GM19452 (cell line): ENCODE measurements around the gene OR10K1.
"Not testable (repeated sequence)": the region's sequence is repeated elsewhere in the genome, so short reads cannot be mapped to it uniquely, and the experiment has no call there.

ENCODE experiments used
- ATAC-seq: cut with Tn5 transposase; IDR thresholded peaks from one replicate; pipeline ENCODE4 v1.9.1; 2021; ENCODE audit not compliant: unreplicated experiment

OR10K1 gene, protein sequence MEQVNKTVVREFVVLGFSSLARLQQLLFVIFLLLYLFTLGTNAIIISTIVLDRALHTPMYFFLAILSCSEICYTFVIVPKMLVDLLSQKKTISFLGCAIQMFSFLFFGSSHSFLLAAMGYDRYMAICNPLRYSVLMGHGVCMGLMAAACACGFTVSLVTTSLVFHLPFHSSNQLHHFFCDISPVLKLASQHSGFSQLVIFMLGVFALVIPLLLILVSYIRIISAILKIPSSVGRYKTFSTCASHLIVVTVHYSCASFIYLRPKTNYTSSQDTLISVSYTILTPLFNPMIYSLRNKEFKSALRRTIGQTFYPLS

DNA sequence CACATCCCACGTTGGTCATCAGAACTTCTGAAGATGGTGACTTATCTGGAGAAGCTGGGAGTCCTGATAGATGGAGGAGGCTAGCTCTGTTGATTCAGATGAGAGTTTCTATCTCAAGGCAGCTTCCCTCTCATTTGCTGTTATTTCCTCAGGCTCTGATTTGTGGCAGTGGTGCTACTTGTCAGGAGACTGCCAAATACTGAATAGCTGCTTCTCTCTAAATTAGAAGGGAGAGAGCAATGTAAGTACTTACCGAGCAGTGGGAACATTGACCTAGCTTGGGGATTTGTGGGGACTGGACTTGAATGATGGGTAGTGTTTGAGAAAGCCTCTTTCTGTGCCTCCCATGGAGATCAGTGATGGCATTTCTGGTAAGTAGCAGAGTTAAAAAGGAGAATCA is at the start of gene OR10K1:
OR10K1 (plus strand) TSS at position 301 of the 400 bp plus-strand sequence. CDS start 3,728 bp downstream, outside the sequence.
- ATAC-seq: no peak

- no peak for ATAC-seq
These were observed 46.8 kb upstream of the OR10K1 start for GRCh38 chr1:158414651-158415345.

DNA sequence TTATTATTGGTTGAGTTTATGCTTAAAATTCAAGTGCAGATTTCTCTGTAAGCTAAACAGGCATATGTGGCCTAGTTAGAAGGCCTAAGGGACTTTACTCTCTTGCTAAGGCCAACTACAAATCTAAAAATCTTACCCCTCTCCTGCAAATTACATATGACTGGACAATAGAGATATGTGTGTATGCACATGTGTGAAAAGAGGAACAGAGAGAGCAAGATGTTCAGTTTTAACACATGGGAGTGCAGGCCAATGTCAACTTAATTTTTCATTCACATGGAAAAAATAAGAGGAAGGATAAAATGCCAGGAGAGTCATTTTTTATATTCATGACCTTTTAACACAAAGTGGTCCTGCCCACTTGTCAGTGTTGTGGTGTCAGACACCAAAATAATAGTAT is 44.0 kb upstream of the OR10K1 start:
- ATAC-seq: no peak

GRCh38 chr1:158422212-158422611 is 39.4 kb upstream of the OR10K1 start:
- no peak for ATAC-seq

DNA sequence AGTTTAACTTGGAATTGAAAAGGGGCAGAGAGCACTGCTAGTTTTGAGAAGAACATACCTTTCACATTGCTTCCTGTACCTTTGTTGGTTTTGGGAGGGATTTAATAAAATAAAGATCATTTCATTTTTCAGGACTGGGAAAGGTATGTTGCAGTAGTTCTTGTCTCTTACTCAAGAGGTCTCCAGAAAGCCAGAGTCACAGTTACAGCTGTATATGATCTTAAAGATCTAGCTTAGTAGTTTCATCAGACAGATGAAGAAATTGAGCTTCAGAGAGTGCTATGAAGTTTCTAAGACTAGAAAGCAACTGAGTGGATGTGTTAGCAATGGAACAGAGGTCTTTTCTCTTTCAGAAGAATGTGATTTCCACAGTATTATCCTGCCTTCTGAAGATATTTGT is 36.6 kb upstream of the OR10K1 start:
- no peak for ATAC-seq

GRCh38 chr1:158426137-158426536 is 35.5 kb upstream of the OR10K1 start, which contains the start of gene OR10K2:
OR10K2 (minus strand) TSS chr1:158426237; CDS start chr1:158420866, 5,371 bp downstream.
- no peak for ATAC-seq

GRCh38 chr1:158430163-158430562 is 31.5 kb upstream of the OR10K1 start:
- not testable (repeated sequence) for ATAC-seq

DNA sequence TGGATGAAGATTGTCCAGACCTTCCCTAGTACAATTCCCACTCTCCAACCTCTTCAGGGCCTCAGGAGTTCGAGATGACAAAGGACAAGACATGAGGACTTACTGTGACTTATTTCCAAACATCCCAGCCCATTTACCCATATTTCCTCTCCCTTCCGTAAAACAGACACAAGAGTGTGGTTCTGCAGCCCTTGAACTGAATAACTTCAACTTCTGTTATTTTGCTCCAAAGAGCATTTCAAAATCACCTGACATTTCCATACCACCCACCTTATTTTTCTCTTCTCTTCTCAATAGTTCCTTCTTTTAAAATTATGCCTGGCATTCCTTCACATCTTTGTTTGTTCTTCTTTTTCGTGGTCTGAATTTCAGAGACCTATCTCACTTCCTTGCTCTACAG is 26.9 kb upstream of the OR10K1 start:
- ATAC-seq: no peak

- ATAC-seq: no peak
These were observed 16.3 kb upstream of the OR10K1 start for GRCh38 chr1:158445376-158445775.

DNA sequence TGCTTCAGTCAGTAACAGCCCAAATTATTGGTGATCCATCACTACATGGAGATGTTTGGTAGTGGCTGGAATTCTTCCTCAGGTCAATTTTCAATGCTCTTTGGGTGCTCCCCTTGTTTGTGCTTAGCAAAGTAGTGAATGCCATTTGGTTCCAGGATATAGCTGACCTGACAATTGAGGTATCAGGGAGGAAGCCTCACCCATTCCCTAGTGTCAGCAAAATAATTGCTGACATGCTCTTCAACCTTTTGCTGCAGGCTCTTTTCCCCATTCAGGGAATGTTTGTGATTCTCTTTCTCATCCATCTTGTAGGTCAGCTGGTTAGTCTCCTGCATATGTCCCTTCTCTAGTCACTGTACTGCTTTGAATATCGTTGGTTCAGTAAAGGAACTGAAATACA is 7.1 kb upstream of the OR10K1 start:
- no peak for ATAC-seq

DNA sequence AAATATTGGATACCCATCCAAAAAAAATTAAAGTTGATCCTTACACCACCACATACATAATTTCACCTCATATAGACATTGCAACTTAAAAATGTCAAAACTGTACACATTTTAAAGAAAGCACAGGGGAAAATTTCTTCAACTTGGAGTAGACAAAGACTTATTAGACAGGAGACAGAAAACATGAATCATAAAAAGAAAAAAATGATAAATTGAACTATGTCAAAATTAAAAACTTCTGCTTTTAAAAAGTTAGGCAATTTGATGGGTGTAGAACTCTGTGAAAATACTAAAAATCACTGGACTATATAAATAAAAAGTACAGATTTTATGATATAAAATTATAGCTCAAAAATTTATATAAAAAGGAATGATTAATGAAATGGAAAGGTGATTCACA is 4.4 kb upstream of the OR10K1 start:
- ATAC-seq: no peak

GRCh38 chr1:158458263-158458662 is 3.4 kb upstream of the OR10K1 start:
- no peak for ATAC-seq

DNA sequence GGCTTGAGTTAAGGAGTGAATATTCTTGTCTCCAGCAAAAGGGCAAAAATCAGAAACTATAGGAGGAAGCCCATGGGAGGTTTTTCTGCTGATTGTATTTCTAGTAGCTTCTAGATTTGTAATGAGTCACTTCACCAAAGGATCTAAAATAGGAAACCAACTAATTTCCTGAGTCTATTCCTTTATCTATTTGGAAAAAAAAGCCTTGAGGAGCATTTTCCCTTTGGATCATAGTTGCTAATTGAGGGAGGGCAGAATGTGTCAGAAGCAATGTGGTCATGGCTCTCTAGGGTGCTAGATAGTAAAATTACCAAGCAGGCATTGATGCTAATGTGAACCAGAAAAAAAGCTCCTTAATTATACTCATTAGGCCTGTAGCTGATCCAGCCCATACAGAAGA is 10.3 kb downstream of the OR10K1 start, which contains the start of gene OR10R2:
OR10R2 (plus strand) TSS at position 301 of the 400 bp plus-strand sequence. CDS start 106 bp downstream, outside the sequence.
- no peak for ATAC-seq

- ATAC-seq: no peak
These were observed 23.8 kb downstream of the OR10K1 start for GRCh38 chr1:158485455-158485854.

DNA sequence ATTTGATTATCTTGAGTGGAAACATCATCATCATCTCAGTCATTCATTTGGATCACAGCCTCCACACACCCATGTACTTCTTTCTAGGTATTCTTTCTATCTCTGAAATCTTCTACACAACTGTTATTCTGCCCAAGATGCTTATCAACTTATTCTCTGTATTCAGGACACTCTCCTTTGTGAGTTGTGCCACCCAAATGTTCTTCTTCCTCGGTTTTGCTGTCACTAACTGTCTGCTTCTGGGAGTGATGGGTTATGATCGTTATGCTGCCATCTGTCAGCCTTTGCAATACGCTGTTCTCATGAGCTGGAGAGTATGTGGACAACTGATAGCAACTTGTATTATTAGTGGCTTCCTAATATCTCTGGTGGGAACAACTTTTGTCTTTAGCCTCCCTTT is 29.7 kb downstream of the OR10K1 start:
- no peak for ATAC-seq

DNA sequence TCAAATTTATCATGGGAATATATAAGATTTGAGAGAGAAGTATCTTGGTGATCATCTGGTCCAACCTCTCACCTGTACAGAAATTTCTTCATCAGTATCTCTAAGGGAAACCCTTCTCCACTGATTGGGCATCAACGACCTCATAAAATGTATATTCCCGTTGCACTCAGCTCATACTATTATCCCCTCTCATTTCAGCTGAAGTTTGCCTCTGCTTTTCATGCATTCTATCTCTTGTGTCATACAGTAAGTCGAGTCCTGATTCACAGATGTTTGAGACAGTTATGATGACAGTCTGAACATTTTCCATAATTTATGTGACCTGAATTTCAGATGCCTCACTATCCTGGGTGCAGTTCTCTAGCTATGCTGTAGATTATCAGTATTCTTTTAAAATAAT is 31.4 kb downstream of the OR10K1 start:
- no peak for ATAC-seq

- no peak for ATAC-seq
These were observed 33.2 kb downstream of the OR10K1 start for GRCh38 chr1:158494796-158495195.

DNA sequence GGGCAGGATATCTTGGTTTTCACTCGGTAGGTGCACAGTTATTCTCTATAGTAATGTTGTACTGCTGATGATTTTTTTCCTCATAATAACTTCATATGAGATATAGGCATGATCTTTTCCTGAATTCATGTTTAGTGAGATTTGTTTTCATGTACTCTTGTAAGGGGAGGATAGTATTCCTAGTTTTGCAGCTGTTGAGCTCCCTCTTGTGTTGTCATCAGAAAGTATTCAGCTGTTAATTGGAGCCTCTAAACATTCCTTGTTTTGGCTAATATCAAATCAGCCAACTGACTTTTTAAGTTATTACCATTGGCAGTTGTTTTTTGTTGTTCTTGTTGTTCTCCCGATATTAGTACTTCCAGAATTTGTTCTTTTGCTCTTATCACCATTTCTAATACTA is 34.7 kb downstream of the OR10K1 start:
- ATAC-seq: no peak

DNA sequence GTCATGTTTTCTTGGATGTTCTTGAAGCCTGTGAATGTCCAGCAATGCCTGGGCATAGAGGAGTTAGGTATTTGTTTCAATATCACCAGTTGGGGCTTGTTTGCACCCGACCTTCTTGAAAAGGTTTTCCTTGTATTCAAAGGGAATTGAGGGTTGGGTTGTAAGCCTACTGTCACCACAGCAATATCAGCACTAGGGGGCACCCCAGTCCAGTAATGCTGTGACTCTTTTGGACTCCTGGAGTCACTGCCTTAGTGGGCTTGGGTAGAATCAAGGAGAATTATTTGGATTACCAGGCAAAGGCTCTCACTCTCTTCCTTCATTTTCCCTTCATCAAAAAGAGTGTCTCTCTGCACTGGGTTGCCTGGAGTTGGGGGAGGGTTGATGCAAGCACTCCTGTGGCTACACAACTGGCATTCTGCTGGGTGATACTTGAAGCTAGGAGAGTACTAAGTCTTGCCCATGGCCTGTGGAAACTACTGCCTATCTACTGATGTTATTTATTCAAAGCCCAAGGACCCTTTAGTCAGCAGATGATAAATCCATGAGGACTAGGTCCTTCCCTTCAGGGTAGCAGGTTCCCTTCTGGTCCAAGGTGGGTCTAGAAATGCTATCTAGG is 44.8 kb downstream of the OR10K1 start:
- ATAC-seq: no peak

DNA sequence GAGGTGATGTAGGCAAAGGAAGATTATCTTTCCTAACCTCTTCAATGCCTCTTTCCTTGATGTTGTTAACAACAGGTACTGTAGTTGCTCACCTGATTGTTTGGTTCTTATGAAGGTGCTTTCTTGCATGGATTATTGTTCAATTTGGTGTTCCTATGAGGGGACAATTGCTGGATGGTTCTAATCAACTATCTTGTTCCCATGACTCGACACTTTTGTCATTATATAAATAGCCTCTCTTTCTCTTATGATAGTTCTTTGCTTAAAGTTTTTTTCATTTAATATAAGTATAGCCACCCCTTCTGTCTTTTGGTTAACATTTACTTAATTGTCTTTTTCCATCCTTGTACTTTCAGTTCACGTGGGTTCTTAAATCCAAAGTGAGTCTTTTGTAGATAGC is 45.9 kb downstream of the OR10K1 start:
- ATAC-seq: no peak

DNA sequence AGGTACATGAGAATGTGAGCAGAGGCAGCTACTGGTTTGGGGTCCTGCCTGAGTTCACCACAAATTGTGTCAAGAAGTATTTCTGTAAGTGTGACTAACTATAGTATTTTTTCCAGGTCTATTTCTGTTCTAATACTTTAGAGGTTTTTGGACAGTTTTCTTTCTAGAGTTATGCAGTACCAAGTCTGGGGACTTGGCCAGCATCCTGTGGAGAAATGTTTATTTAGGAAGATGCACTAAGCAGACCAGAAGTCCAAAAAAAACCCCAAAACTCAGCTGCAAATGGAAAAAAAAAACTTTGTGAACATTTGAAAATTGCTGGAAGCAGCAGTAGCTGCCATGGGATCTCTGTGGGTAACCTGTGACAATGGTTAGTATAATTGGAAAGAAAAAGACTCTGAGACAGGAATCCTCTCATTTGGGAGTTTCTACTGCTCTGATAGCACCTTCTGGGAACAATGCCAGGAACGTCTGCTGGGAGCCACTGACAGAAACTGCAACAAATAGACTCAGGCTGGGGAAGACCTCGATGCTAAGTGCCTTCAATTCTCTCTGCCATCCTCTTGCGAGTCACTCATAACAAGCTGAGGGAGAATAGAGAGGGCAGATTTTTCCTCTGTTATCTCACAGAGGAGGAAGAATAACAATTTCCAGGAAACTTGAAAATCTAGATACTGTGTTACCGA is 48.0 kb downstream of the OR10K1 start:
- no peak for ATAC-seq
